Breast epithelium (tissue), 4 donors: ENCODE measurements around the gene PRDM2. TPM values are rescaled to one million over a fixed set of nuclear protein-coding genes. Genes with fewer than 3 reads are reported as not detected.

Experiments
- DNase-seq, 2 donors: peaks; one replicate each; pipeline ENCODE4 v3.0.0-alpha.2; 2019; ENCODE audit warnings: low spot score in 2 of 2
- H3K27ac ChIP-seq, 2 donors: fragments of 200-600 bp; sonication (generic) in 1 of 2; one replicate each; pipeline ENCODE4 v1.5.1; 2016 to 2019; ENCODE audit warnings: mild to moderate bottlenecking in 1 of 2
- H3K27me3 ChIP-seq, 2 donors: fragments of 200-600 bp; sonication (generic) in 1 of 2; one replicate each; pipeline versions ENCODE4 v1.5.1 to v1.6.0; 2017 to 2019; ENCODE audit warnings: control low read depth in 1 of 2, mild to moderate bottlenecking in 1 of 2
- H3K36me3 ChIP-seq: fragments of 200-600 bp; one replicate; pipeline ENCODE4 v1.5.1; 2019
- H3K4me1 ChIP-seq, 2 donors: fragments of 200-600 bp; sonication (generic); one replicate each; pipeline ENCODE4 v1.5.1; 2016 to 2019; ENCODE audit warnings: control low read depth in 1 of 2
- H3K4me3 ChIP-seq, 3 donors: fragments of 200-600 bp; sonication (generic); 1 replicate in 2 of 3; 2 replicates in 1 of 3; pipeline ENCODE4 v1.5.1; 2016 to 2019; ENCODE audit warnings: mild to moderate bottlenecking in 3 of 3, moderate library complexity in 2 of 3
- H3K9me3 ChIP-seq, 2 donors: fragments of 200-600 bp; sonication (generic) in 1 of 2; one replicate each; pipeline ENCODE4 v1.5.1; 2016 to 2019; ENCODE audit warnings: control low read depth in 1 of 2
- POLR2A ChIP-seq: fragments of 450-650 bp; IDR thresholded peaks from one replicate; pipeline ENCODE4 v1.6.1; 2016; ENCODE audit warnings: antibody characterized with exemption, mild to moderate bottlenecking, moderate library complexity
- POLR2AphosphoS5 ChIP-seq, 3 donors: sonication (generic); formaldehyde crosslinking; IDR thresholded peaks; one replicate each; pipeline ENCODE4 v1.6.1; 2017; ENCODE audit warnings: antibody characterized with exemption in 3 of 3
- intact Hi-C: fragments of 100-400 bp; cut with DNase I; formaldehyde crosslinking; loops from one replicate; pipeline ENCODE4 v1.15.1; 2023; ENCODE audit warnings: low total_unique reads
- total RNA-seq, 3 donors: library from RNA; depleted of rRNA; stranded (reverse); fragments of >200 nt; gene quantifications; one replicate each; pipeline ENCODE4 v1.1.0, GENCODE V29; 2016
- TF ChIP-seq, protein P1 (sequence below), 3 donors: fragments of 450-650 bp; IDR thresholded peaks; one replicate each; pipeline ENCODE4 v1.5.1; 2016 to 2017; ENCODE audit warnings: antibody characterized with exemption in 3 of 3, mild to moderate bottlenecking in 3 of 3, moderate library complexity in 3 of 3

PRDM2 gene
- total RNA-seq, 3 donors from 2014 or later, result 45.6 to 57.1 (median 47.2) TPM

DNA sequence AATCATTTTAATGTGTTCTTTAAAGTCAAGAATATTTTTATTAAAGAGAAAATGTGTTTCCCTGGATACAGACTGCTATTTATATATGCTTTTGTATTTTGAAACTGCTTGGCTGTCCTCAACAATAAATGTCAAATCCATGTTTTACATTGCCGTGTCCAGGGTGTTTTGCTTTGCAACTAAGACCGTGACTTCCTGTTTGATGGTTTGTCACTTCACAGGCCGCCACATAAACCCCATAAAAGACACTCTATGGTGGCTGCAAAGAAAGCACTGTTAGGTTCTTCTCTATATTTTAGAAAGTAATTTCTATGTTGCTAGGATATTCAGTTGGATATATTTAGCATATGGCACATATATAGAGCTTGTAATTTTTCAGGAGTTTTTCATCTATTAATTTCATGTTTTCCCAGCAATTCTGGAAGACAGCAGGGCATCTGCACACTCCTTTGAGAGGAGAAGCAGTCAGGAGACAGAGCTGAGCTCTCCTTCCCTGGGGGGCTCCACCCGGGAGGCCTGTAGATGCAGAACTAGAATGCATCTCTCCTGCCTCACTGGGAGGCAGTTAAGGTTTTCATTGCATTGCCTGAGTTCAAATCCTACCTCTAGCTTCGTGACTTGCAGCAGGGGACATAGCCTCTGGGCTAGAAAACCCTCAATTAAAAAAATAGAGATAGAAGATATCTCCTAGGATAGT, 33.1 kb downstream of the PRDM2 start:
- intact Hi-C loops, result no loop called here
- no peak for DNase-seq
- H3K4me1 ChIP-seq, result no peaks in the 10 kb centered on the region
- TF ChIP-seq POLR2AphosphoS5 (IDR thresholded peaks at IDR 0.05) (no peak), POLR2A (no peak)
- TF ChIP-seq, protein P1, sequence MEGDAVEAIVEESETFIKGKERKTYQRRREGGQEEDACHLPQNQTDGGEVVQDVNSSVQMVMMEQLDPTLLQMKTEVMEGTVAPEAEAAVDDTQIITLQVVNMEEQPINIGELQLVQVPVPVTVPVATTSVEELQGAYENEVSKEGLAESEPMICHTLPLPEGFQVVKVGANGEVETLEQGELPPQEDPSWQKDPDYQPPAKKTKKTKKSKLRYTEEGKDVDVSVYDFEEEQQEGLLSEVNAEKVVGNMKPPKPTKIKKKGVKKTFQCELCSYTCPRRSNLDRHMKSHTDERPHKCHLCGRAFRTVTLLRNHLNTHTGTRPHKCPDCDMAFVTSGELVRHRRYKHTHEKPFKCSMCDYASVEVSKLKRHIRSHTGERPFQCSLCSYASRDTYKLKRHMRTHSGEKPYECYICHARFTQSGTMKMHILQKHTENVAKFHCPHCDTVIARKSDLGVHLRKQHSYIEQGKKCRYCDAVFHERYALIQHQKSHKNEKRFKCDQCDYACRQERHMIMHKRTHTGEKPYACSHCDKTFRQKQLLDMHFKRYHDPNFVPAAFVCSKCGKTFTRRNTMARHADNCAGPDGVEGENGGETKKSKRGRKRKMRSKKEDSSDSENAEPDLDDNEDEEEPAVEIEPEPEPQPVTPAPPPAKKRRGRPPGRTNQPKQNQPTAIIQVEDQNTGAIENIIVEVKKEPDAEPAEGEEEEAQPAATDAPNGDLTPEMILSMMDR (IDR thresholded peaks at IDR 0.05), result no peak
- H3K4me3 ChIP-seq, result no peak overlapping the region
- H3K9me3 ChIP-seq, result no peaks in the 10 kb centered on the region
- H3K27ac ChIP-seq, result no peak overlapping the region
- no peaks in the 10 kb centered on the region for H3K27me3 ChIP-seq
- no peaks in the 10 kb centered on the region for H3K36me3 ChIP-seq

DNA sequence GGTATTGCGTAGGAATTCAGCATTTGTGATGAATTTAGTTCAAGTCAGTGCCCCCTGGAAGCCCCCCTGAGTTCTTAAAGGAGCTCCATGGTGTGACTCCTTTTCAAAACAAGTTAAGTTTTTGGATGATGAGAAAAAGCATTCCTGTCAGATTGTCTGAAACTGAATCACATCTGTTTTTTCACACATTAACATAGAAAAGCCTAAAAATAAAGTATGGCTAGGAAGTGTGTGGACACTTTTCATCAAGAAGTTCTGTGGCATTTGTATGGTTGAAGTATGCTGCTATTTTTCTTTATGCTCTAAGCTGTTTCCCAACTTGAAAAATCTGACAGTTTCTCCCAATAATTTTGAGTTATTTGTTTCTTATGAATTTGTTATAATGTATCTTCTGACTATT, 33.7 kb downstream of the PRDM2 start:
- Histone ChIP-seq H3K9me3 (no peaks in the 10 kb centered on the region), H3K27ac (no peak overlapping the region), H3K27me3 (no peaks in the 10 kb centered on the region), H3K4me3 (no peak overlapping the region), H3K4me1 (no peaks in the 10 kb centered on the region), H3K36me3 (no peaks in the 10 kb centered on the region)
- DNase-seq, result no peak
- TF ChIP-seq POLR2AphosphoS5 (IDR thresholded peaks at IDR 0.05) (no peak), POLR2A (no peak)
- TF ChIP-seq, protein P1 (IDR thresholded peaks at IDR 0.05), result no peak
- intact Hi-C loops, result no loop called here

DNA sequence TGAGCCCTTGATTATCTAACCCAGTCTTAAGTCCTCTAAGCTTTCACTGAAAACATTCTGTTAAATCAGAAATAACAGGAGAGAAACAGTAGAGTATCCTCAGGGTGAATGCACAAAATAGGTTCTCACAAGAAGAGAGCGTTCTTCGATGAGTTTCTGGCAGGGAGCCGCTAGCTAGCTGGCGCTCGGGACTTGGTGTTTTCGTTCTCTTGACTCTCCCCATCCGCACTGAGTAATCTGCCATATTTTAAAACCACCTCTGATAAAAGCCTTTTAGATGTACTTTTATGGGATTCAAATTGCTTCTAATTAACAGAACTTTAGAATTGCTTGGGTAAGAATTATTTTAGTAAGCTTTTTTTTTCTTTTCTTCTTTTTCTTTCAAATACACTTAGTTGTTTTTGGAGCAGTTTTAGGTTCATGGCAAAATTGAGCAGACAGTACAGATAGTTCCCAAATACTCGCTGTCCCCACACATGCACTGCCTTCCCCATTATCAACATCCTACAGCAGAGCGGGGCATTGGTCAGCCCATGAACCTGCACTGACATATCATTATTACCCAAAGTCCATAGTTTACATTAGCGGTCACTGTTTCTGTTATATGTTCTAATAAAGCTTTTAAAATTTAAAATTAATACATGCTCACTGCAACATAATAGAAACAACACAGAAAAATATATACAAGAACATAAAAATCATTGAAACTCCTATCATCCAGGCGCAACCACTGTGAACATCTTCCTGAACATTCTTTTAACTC, 35.4 kb downstream of the PRDM2 start:
- no peak overlapping the region for H3K27ac ChIP-seq
- H3K4me3 ChIP-seq, result no peak overlapping the region
- no peaks in the 10 kb centered on the region for H3K27me3 ChIP-seq
- no peaks in the 10 kb centered on the region for H3K36me3 ChIP-seq
- H3K9me3 ChIP-seq, result no peaks in the 10 kb centered on the region
- intact Hi-C loops, result no loop called here
- TF ChIP-seq POLR2A (no peak), POLR2AphosphoS5 (IDR thresholded peaks at IDR 0.05) (no peak)
- TF ChIP-seq, protein P1 (IDR thresholded peaks at IDR 0.05), result no peak
- no peaks in the 10 kb centered on the region for H3K4me1 ChIP-seq
- DNase-seq, result no peak

DNA sequence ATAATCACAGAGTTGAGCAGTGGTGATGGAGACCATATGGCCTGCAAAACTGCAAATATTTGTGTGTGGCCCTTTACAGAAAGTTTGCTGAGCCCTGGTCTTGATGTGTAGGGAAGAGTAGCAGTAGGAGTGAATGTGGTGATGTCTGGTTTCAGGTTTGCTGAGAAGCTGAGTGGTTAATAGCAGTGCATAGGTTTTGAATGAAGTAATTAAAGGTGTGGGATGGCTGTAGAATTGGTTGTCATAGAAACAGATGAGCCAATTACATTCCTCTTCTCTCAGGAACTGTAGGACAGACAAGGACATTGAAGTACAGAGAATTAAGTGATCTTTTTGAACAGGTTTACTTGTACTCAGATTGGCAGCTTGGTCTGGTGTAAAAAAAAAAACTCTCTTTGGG, 37.4 kb downstream of the PRDM2 start:
- no peaks in the 10 kb centered on the region for H3K27me3 ChIP-seq
- H3K36me3 ChIP-seq, result no peaks in the 10 kb centered on the region
- H3K4me1 ChIP-seq, result no peaks in the 10 kb centered on the region
- DNase-seq, result no peak
- no peak overlapping the region for H3K27ac ChIP-seq
- H3K9me3 ChIP-seq, result no peaks in the 10 kb centered on the region
- no peak overlapping the region for H3K4me3 ChIP-seq
- TF ChIP-seq, protein P1 (IDR thresholded peaks at IDR 0.05), result no peak
- TF ChIP-seq POLR2AphosphoS5 (IDR thresholded peaks at IDR 0.05) (no peak), POLR2A (no peak)
- intact Hi-C loops, result no loop called here

DNA sequence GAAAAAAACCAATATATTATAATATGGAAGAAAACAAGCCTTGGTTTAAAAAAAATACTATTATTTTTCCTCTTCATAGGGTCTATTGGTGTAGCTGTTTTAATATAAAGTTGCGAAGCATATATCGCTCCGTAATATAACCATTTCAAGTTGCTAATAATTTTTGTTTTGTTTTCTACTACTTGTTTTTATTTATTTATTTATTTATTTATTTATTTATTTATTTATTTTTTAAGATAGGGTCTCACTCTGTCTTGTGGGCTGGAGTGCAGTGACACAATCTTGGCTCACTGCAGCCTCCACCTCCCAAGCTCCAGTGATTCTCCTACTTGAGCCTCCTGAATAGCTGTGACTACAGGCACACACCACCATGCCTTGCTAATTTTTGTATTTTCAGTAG, 46.4 kb downstream of the PRDM2 start:
- H3K36me3 ChIP-seq, result no peaks in the 10 kb centered on the region
- no peaks in the 10 kb centered on the region for H3K9me3 ChIP-seq
- no peak overlapping the region for H3K4me3 ChIP-seq
- H3K27ac ChIP-seq, result no peak overlapping the region
- peaks cover 0 to 8% of the 10 kb centered on the region in 2 donors for H3K4me1 ChIP-seq
- DNase-seq, result no peak
- TF ChIP-seq POLR2AphosphoS5 (IDR thresholded peaks at IDR 0.05) (no peak), POLR2A (no peak)
- TF ChIP-seq, protein P1 (IDR thresholded peaks at IDR 0.05), result no peak
- no peaks in the 10 kb centered on the region for H3K27me3 ChIP-seq
- intact Hi-C loops, result no loop called here
